DMS53 treated with DMSO at 0.1 percent for 48 hours (cell line): ENCODE results near the gene SPAAR.
A peak's percentile ranks its signal among the peaks of the same experiment; 100 is the strongest.
"Not testable (repeated sequence)": the region's sequence is repeated elsewhere in the genome, so short reads cannot be mapped to it uniquely, and the experiment has no call there.

Experiments
- DNase-seq: peaks from one replicate; lab custom pipeline; 2025; ENCODE audit not compliant: unreplicated experiment; lab: John Stamatoyannopoulos, UW

SPAAR gene, protein sequence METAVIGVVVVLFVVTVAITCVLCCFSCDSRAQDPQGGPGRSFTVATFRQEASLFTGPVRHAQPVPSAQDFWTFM

DNA sequence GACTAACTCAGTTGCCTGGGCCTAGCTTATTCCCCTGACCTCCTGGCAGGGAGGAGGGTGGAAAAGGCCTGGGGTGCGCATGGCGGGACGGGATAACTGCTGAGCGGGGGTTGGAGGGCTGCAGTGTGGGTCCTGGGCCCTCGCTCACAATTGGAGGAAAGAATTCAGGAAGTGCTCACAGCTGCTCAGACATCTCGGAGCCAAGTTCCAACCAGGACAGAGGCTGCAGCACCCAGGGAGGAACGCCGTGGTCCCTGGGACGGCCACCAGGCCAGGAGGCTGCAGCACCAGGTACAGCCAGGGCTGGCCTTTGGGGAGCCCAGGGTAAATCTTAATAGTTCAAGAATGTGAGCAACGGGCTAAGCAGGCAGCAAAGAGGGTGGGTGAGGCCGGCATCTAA is at the start of gene SPAAR:
TSS of gene SPAAR (plus strand) at position 217 of the 400 bp plus-strand sequence. CDS start 974 bp downstream, outside the sequence.
- DNase-seq, result no peak

DNA sequence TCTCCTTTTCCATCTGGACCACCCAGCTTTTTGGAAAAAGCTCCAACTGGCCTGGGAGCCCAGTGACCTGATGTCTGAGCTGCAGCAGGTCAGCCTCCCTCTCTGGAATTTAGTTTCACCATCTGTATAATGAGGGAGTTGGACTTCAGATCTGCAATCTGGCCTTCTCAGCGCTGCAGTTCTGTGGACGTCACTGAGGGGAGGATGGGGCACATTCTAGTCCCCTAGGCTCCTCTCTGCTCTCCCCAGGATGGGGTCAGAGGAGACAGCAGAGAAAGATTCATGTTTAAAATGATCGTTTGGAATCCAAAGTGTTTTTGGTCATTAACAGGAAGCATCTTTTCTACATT is 49.3 kb upstream of the SPAAR start:
- DNase-seq, result no peak

DNA sequence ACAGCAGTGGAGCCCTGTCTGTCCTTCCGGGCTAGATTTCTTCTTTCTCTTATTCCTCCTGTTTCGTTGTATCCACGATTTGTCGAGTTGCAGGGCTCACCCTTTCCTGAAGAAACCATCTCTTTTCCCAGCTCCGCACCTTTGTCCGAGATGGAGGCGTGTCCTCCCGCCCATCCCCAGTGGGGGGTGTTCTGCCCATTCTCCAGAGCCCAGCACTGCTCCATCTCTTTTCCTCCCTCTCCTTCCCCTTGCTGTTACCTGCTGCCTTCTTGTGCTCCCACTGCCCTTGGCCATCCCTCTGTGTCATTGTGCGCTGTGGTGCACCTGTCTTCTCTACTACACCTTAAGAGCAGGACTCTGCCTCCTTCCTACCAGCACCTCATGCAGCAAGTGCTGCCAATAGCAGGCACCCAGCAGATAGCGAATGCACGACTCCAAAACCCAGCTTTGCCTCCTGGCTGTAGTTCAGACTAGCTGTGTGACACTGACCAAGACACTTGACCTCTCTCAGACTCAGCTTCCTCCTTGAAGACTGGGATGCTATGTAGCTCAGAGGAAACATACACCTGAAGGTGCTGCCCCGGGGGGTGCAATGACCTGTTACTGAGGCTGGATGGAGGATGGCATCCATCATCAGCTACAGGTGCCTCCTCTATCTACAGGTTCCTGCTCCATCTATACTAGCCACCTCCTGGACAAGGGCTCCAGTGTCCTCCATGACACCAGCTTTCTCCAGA is 48.0 kb upstream of the SPAAR start:
- DNase-seq, result no peak

DNA sequence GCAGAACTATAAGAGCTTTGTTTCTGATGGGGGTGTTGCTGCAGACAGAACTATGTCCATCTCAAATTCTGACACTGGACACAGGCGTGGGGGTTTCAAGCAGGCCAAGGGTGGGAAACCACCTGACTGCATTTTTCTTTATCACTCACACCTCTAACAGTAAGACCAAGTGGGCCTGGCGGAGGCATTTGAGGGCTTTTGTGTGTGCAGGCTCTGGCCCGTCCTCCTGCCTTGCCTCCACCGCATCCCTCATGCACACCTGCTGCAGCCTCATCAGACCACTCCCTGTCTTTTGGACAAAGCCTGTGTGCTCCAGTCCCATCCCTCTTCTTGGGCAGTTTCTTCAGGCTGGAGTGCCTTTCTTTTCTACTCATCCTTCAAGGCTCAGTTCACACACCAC is 47.0 kb upstream of the SPAAR start:
- no peak for DNase-seq

DNA sequence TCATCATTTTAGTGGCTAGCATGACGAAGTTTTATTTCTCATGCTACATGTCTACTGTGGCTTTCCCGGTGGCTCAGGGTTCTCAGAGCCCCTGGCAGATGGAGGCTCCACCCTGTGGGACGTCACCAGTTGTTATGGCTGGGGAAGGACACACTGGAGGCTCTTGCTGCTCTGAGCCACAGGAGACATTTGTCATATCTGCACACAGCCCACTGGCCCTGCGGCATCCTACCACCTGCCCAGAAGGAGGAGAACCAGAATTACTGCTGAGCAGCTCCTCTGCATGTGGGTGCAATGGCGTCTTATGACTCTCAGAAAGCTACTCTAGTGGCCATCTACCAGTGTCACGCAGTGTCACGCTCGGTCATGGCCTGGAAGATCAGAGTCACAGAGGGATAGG is 45.7 kb upstream of the SPAAR start:
- DNase-seq, result no peak

DNA sequence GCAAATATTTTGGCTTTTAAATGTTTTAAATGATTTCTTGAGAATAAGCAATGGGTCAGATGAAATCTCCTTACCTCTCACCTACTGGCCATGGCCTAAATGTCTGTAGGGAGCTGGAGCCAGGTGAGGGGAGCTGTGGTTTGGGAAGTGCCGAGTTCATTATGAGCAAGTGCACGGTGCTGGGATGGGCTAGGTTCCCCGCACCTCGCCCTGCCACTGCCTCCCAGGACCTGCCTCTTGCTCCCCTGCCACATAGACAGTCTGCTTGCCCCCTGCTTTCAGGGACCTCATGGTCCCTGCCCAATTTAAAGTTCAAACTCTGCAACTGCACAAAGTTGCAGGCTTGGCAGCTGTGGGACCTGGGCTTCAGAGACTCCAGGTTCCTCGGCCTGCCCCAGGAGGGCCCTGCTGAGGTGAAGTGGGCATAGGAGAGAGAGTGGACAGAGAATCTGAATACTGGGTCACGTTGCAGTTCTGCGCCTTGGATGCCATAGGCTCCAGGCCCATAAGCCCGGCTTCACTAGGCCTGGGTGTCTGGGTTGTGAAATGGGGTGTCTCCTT is 44.5 kb upstream of the SPAAR start:
- DNase-seq, result no peak

DNA sequence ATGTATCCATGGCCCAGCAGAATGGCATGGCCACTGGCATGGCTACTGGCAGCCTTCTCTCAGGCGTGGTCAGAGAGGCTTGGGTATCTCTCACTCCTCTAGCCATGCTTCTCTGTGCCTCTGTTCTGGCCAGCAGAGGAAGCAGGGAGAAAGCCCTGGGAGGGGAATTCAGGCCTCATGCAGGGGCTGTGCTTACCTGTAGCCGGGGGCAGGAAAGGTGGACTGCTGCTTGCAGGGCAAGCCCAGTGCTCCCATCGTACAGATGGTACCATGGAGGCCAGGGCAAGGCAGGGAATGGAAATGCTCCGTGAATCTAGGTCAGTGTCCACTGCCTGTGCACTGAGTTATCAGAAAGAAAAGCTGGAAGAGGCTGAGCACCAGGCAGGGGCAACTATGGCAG is 41.8 kb upstream of the SPAAR start:
- no peak for DNase-seq

DNA sequence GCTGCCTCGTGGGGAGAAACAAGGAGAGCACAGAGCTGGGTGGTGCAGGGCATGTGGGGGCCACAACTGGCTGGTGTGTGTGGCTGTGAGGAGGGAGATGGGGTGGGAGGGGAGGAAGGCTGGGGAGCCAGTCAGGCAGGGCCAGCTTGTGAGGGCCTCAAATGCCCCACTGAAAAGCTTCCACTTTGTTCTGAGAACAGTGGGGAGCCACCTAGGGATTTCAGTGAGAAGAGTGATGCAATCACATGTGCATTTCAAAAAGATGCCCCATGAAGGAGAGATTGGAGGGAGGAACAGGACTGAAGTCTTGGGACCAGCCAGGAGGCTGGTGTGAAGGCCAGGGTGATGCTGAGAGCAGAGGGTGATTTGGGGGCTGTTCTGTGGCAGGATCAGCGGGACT is 40.4 kb upstream of the SPAAR start:
- no peak for DNase-seq

DNA sequence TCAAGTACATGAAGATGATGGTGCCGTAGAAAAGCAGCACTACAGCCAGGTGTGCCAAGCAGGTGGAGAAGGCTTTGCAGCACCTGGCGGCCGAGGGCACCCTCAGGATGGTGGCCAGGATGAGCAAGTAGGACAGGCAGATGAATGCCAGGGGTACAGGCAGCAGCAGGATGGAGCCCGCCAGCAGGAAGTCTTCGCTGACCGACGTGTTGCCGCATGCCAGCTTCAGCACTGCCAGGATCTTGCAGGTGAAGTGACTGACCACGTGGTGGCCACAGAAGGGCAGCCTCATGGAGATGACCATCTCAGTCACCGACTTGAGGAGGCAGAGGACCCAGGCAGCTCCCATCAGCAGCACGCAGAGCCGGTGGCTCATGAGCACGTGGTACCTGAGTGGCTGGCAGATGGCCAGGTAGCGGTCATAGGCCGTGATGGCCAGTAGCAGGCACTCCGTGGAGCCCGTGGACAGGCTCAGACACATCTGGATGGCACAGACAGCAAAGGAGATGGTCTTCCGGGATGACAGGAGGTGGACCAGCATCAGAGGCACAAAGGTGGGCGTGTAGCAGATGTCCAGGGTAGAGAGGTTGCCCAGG is 39.6 kb upstream of the SPAAR start:
- DNase-seq, result no peak

DNA sequence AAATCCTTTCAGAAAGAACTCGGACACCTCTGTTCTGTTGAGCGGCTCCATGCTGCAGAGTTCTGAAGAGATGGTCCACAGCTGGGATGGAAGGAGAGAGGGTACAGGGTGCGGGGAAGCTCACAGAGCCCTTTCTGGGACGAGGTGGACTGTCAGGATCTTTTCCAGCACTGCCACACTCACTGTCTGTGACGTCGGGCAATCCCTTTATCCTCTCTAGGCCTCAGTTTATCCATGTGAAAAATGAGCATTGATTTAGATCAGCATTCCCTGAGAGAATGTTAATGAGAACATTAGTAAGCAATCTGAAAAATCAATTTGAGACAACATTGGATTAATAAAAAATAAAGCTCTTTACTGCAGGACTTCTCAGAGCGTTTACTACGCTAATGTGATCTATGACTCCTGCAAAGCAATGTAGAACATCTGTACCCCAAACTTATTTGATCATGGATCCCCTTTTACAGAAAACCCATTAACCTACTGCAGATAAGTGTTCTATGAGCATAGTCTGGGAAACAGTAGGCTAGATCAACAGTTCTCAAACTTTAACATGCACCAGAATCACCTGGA is 38.9 kb upstream of the SPAAR start, which contains the start of gene OR13J1:
TSS of gene OR13J1 (minus strand) at position 51 of the 573 bp plus-strand sequence. CDS start at position 51, 0 bp downstream.
- no peak for DNase-seq

DNA sequence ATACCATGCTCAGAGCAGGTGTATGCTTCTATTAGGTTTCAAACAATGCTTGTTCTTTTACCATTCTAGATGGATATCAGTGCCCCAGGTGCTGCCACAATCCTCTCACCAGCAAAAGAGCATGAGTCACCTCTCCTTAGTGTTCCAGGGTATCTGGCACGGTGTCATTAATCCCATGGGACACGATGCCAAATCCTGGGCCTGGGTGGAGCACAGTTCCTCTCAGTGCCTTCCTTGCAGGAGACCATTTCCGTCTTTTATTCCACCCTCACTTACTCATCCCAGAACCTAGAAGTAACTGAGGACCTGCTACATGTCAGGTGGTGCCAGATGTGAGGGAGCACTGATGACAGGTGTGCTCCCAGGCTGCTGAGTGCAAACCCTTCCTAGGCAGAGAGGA is 37.7 kb upstream of the SPAAR start:
- peak; percentile 33 for DNase-seq

DNA sequence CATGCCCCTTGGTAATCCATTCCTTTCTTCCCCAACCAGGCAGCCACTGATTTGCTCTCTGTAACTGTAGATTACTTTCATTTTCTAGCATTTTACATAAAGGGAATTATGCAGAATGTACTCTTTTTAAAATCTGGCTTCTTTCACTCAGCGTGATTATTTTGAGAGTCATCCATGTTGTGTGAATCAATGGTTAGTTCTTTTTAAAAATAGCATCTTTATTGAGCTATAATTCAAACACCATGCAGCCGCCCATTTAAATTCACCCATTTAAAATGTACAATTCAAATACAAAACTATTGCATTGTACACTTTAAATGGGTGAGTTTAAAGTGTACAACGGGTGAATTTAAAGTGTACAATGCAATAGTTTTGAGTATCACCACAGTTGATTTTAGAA is 36.8 kb upstream of the SPAAR start:
- no peak for DNase-seq

DNA sequence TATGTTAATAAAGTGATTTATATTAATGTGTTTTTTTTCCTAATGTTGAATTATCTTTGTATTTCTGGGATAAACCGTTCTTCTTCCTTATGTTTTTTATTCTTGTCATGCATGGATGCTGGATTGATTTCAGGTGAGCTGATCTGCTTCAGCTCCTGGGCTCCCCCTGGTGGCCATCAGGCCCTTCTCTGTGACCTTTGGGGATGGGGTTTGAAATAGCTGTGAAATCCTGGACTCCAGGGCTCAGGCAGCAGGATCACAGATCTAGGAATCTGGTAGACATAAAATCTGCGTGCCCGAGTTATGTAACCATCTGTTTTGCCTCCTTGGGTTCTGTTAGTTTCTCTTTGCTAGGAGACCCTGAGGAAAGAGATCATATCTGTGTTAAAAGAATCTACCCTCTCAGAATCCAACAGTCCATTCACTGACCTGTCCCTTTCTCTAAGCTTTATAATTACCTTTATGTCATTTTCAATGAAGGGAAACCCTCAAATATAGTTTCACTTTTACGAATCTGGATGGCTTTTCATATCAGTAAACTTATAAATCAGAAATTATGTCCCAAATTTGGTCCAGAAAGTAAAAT is 26.9 kb upstream of the SPAAR start:
- DNase-seq, result peak; percentile 50

DNA sequence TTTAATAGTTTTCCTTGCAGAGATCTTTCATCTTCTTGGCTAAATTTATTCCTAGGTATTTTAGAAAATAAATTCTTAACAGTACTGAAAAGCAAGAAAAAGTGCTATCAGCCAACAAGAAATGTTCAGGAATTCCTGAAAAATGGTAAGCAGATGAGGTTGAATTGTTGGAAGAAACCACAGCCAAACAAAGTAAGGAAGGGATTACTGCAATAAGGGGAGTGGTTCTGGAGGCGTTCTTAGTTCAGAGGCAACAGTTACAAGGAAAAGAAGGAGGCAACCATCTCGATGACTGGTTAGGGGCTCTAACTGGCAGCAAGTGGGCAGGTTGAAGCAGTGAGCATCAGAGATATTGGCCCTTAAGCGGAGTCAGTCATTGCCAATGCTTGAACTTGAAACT is 26.3 kb upstream of the SPAAR start:
- DNase-seq, result no peak

DNA sequence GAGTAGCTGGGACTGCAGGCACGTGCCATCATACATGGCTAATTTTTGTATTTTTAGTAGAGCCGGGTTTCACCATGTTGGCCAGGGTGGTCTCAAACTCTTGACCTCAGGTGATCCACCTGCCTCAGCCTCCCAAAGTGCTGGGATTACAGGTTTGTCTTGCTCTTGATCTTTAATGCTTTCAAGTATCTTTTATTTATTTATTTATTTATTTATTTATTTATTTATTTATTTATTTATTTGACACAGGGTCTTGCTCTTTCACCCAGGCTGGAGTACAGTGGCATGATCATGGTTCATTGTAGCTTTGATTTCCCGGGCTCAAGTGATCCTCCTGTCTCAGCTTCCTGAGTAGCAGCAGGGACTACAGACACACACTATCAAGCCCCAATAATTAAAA is 24.4 kb upstream of the SPAAR start:
- not testable (repeated sequence) for DNase-seq

DNA sequence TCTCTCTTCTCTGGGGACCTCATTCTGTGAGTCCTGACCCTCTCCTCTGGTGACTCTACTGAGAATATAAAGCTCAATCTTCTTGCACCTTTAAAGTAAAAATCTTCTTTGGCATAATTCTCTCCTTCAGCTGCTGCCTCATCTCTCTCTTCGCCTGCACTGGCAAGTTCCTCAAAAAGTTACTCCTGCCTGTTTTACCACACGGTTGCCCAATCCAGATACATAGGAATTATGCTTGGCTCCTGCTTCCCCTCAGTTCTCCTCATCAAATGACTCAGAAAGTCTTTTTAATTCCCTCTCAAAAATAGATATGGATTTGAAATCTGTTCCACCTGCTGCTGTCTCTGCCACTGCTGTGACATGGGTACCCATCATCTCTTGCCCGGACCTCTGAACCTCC is 17.6 kb upstream of the SPAAR start:
- no peak for DNase-seq

DNA sequence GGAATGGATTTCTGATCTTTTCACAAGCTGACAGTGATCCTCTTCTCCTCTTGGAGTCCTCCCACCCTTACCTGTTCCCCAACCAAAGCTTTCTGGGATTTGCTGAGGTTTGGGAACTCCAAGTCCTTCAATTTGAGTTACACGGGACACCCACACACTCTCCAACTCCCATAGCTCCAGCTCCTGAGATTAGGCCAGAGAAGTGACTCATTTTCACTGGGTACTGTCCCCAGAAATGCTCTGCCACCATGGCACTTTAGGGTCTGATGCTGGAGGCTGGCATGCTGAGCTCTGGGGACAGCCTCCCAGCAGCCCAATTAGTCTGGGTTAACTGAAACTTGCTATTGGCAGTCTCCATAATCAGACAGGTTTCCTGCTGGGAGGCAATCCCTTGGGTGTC is 17.2 kb upstream of the SPAAR start:
- DNase-seq, result no peak

DNA sequence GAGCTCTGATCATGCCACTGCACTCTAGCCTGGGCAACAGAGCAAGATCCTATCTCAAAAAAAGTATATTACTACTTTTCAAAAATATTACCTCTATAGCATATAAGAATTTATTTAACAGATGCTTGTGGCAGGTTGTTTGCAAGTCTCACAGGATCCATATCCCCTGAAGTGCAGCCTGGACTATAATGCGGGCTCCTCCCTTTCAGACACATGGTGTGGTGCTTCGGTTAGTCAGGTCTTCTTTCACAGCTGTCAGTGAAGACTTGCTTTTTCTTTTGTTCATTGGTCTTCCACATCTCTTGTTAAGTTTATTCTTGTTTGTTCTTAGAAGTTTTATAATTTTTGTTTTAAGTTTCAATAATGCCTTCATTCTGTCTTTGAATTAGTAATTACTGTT is 12.7 kb upstream of the SPAAR start:
- no peak for DNase-seq

DNA sequence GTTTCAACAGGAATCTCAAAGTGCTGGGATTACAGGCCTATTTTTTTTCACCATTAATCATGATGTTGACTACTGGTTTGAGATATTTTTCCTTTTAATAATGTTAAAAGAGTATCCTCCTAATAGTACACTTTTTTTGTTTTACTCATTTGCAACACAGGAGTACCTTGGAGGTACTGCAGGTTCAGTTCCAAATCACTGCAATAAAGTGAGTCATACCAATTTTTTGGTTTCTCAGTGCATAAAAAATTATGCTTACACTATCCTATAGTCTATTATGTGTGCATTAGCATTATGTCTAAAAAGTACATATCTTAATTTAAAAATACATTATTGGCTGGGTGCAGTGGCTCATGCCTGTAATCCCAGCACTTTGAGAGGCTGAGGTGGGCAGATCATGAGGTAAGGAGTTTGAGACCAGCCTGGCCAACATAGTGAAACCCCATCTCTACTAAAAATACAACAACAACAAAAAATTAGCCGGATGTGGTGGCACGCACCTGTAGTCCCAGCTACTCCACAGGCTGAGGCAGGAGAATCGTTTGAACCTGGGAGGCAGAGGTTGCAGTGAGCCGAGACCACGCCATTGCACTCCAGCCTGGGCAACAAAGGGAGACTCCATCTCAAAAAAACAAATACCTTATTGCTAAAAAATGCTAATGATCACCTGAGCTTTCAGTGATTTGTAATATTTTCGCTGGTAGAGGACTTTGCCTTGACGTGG is 11.8 kb upstream of the SPAAR start:
- not testable (repeated sequence) for DNase-seq

DNA sequence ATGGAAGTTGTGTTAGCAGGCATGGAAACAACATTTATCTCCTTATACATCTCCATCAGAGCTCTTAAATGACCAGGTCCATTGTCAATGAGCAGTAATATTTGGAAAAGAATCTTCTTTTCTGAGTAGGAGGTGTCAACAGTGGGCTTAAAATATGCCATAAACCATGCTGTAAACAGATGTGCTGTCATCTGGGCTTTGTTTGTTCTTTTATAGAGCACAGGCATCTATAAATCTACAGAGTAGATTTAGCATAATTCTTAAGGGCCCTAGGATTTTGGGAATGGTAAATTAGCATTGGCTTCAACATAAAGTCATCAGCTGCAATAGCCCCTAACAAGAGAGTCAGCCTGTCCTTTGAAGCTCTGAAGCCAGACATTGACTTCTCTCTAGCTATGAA is 11.0 kb upstream of the SPAAR start:
- no peak for DNase-seq

DNA sequence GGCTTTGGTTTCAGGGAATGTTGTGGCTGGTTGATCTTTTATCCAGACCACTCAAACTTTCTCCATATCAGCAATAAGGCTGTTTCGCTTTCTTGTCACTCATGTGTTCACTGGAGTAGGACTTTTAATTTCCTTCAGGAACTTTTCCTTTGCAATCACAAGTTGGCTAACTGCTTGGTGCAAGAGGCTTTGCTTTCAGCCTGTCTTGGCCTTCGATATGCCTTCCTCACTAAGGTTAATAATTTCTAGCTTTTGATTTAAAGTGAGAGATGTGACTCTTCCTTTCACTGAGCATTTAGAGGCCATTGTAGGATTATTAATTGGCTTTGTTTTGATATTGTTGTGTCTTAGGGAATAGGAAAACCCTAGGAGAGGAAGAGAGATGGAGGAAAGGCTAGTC is 10.3 kb upstream of the SPAAR start:
- no peak for DNase-seq
